MG63 (cell line): ENCODE data around the gene SALL4. TPM values are rescaled to one million over a fixed set of nuclear protein-coding genes. Genes with fewer than 3 reads are reported as not detected.
"Not testable (repeated sequence)": the region's sequence is repeated elsewhere in the genome, so short reads cannot be mapped to it uniquely, and the experiment has no call there.

Source experiments
- DNase-seq: peaks from one replicate; pipeline ENCODE4 v3.0.0-alpha.2; 2020
- H3K27me3 ChIP-seq: fragments of 250-450 bp; sonication (Bioruptor Pico); 2 replicates; pipeline ENCODE4 v1.5.1; 2020; ENCODE audit warnings: mild to moderate bottlenecking, moderate library complexity
- H3K36me3 ChIP-seq: fragments of 250-450 bp; sonication (Bioruptor Pico); 2 replicates; pipeline ENCODE4 v1.5.1; 2020; ENCODE audit warnings: mild to moderate bottlenecking, moderate library complexity
- H3K4me3 ChIP-seq: fragments of 250-450 bp; sonication (Bioruptor Pico); 2 replicates; pipeline ENCODE4 v1.5.1; 2020; ENCODE audit warnings: mild to moderate bottlenecking, moderate library complexity
- H3K9me3 ChIP-seq: fragments of 250-450 bp; sonication (Bioruptor Pico); 2 replicates; pipeline ENCODE4 v1.5.1; 2020; ENCODE audit warnings: mild to moderate bottlenecking, moderate library complexity
- total RNA-seq: library from RNA; depleted of rRNA; stranded (reverse); fragments of >200 nt; shearing (Covaris generic); gene quantifications from 2 replicates; pipeline ENCODE4 v1.2.3, GENCODE V29; 2014; ENCODE audit warnings: low replicate concordance; rRNA removed

SALL4 gene
- total RNA-seq: not detected in 2 replicates

GRCh38 chr20:51802170-51802751 is at the start of gene SALL4:
SALL4 (minus strand) TSS chr20:51802521; CDS start chr20:51802408, 113 bp downstream.
- no peak for DNase-seq
- H3K27me3 ChIP-seq: peaks cover 21% of the 10 kb centered on the region
- H3K36me3 ChIP-seq: no peaks in the 10 kb centered on the region
- H3K4me3 ChIP-seq: peak within 1 kb of the TSS; percentile 35
- no peaks in the 10 kb centered on the region for H3K9me3 ChIP-seq

GRCh38 chr20:51848346-51848745 is 46.0 kb upstream of the SALL4 start:
- Histone ChIP-seq H3K27me3 (0 out of 2 replicates have a peak, but pooled peaks cover 2% of the 10 kb centered on the region), H3K4me3 (no peak overlapping the region), H3K36me3 (no peaks in the 10 kb centered on the region), H3K9me3 (no peaks in the 10 kb centered on the region)
- DNase-seq: no peak

GRCh38 chr20:51840865-51841264 is 38.5 kb upstream of the SALL4 start:
- Histone ChIP-seq H3K27me3 (0 out of 2 replicates have a peak, but pooled peaks cover 2% of the 10 kb centered on the region), H3K36me3 (no peaks in the 10 kb centered on the region), H3K4me3 (no peak overlapping the region), H3K9me3 (no peaks in the 10 kb centered on the region)
- DNase-seq: no peak

GRCh38 chr20:51837876-51838420 is 35.6 kb upstream of the SALL4 start:
- no peaks in the 10 kb centered on the region for H3K9me3 ChIP-seq
- no peaks in the 10 kb centered on the region for H3K27me3 ChIP-seq
- no peaks in the 10 kb centered on the region for H3K36me3 ChIP-seq
- no peak for DNase-seq
- no peak overlapping the region for H3K4me3 ChIP-seq

GRCh38 chr20:51837436-51837835 is 35.1 kb upstream of the SALL4 start:
- Histone ChIP-seq H3K27me3 (no peaks in the 10 kb centered on the region), H3K36me3 (no peaks in the 10 kb centered on the region), H3K9me3 (no peaks in the 10 kb centered on the region), H3K4me3 (no peak overlapping the region)
- no peak for DNase-seq

GRCh38 chr20:51833326-51833725 is 31.0 kb upstream of the SALL4 start:
- no peaks in the 10 kb centered on the region for H3K9me3 ChIP-seq
- no peaks in the 10 kb centered on the region for H3K27me3 ChIP-seq
- H3K36me3 ChIP-seq: no peaks in the 10 kb centered on the region
- DNase-seq: no peak
- no peak overlapping the region for H3K4me3 ChIP-seq

GRCh38 chr20:51832276-51832675 is 30.0 kb upstream of the SALL4 start:
- no peaks in the 10 kb centered on the region for H3K36me3 ChIP-seq
- H3K9me3 ChIP-seq: no peaks in the 10 kb centered on the region
- no peaks in the 10 kb centered on the region for H3K27me3 ChIP-seq
- no peak overlapping the region for H3K4me3 ChIP-seq
- DNase-seq: no peak

- Histone ChIP-seq H3K4me3 (no peak overlapping the region), H3K9me3 (no peaks in the 10 kb centered on the region), H3K36me3 (no peaks in the 10 kb centered on the region), H3K27me3 (no peaks in the 10 kb centered on the region)
- no peak for DNase-seq
These were observed 29.5 kb upstream of the SALL4 start for GRCh38 chr20:51831866-51832265.

GRCh38 chr20:51830538-51830937 is 28.2 kb upstream of the SALL4 start:
- no peak for DNase-seq
- Histone ChIP-seq H3K4me3 (no peak overlapping the region), H3K27me3 (no peaks in the 10 kb centered on the region), H3K36me3 (no peaks in the 10 kb centered on the region), H3K9me3 (no peaks in the 10 kb centered on the region)

- no peak for DNase-seq
- no peaks in the 10 kb centered on the region for H3K9me3 ChIP-seq
- no peak overlapping the region for H3K4me3 ChIP-seq
- no peaks in the 10 kb centered on the region for H3K27me3 ChIP-seq
- H3K36me3 ChIP-seq: no peaks in the 10 kb centered on the region
These were observed 26.4 kb upstream of the SALL4 start for GRCh38 chr20:51828762-51829161.

GRCh38 chr20:51826372-51826771 is 24.1 kb upstream of the SALL4 start:
- Histone ChIP-seq H3K36me3 (no peaks in the 10 kb centered on the region), H3K9me3 (no peaks in the 10 kb centered on the region), H3K27me3 (no peaks in the 10 kb centered on the region), H3K4me3 (no peak overlapping the region)
- no peak for DNase-seq

- Histone ChIP-seq H3K4me3 (no peak overlapping the region), H3K36me3 (no peaks in the 10 kb centered on the region), H3K27me3 (no peaks in the 10 kb centered on the region), H3K9me3 (no peaks in the 10 kb centered on the region)
- DNase-seq: no peak
These were observed 16.2 kb upstream of the SALL4 start for GRCh38 chr20:51818479-51819008.

- not testable (repeated sequence) for H3K9me3 ChIP-seq, H3K27me3 ChIP-seq, H3K4me3 ChIP-seq, H3K36me3 ChIP-seq, DNase-seq
These were observed 14.5 kb upstream of the SALL4 start for GRCh38 chr20:51816856-51817255.

GRCh38 chr20:51815383-51816076 is 13.2 kb upstream of the SALL4 start:
- Histone ChIP-seq H3K27me3 (no peaks in the 10 kb centered on the region), H3K4me3 (no peak overlapping the region), H3K36me3 (no peaks in the 10 kb centered on the region), H3K9me3 (no peaks in the 10 kb centered on the region)
- no peak for DNase-seq

GRCh38 chr20:51812861-51813260 is 10.5 kb upstream of the SALL4 start:
- H3K36me3 ChIP-seq: no peaks in the 10 kb centered on the region
- no peak for DNase-seq
- no peaks in the 10 kb centered on the region for H3K27me3 ChIP-seq
- no peaks in the 10 kb centered on the region for H3K9me3 ChIP-seq
- H3K4me3 ChIP-seq: no peak overlapping the region

- no peak for DNase-seq
- Histone ChIP-seq H3K27me3 (no peaks in the 10 kb centered on the region), H3K4me3 (no peak overlapping the region), H3K36me3 (no peaks in the 10 kb centered on the region), H3K9me3 (no peaks in the 10 kb centered on the region)
These were observed 9.3 kb upstream of the SALL4 start for GRCh38 chr20:51811514-51812128.

- no peaks in the 10 kb centered on the region for H3K9me3 ChIP-seq
- H3K4me3 ChIP-seq: no peak overlapping the region
- no peak for DNase-seq
- H3K27me3 ChIP-seq: no peaks in the 10 kb centered on the region
- no peaks in the 10 kb centered on the region for H3K36me3 ChIP-seq
These were observed 8.7 kb upstream of the SALL4 start for GRCh38 chr20:51811042-51811355.
